Stimulated activated CD4-positive, alpha-beta T cell treated with anti-CD3 and anti-CD28 coated beads, Interleukin-12 subunit alpha, Interleukin-12 subunit beta, amount 100 ng/mL, for 24 hours (primary cell): ENCODE measurements around the gene SORD.
"Not testable (repeated sequence)": the region's sequence is repeated elsewhere in the genome, so short reads cannot be mapped to it uniquely, and the experiment has no call there.

ENCODE experiments used
- DNase-seq, 2 experiments: peaks; one replicate each; pipeline ENCODE4 v3.0.0-alpha.2; 2020; ENCODE audit warnings: low read depth in 2 of 2

SORD gene

DNA sequence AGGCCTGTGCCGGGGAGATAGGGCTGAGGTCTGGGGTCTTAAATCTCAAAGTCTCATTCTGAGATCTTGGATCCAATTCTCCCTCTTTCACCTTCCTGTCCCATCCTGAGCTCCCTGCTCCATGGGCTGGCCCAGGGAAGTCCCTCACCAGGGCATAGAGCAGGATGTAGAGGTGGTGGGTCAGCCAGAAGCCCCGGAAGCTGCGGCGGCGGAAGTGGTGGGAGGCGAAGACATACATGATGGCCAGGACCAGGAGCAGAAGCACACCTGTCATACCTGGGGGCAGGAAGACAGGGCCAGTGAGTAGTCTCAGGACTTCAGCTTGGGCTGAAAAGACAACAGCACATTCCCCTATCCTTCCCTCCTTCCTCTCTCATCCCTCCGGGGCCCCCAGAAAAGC lies 74.5 kb downstream of the SORD start:
- DNase-seq, result no peak

DNA sequence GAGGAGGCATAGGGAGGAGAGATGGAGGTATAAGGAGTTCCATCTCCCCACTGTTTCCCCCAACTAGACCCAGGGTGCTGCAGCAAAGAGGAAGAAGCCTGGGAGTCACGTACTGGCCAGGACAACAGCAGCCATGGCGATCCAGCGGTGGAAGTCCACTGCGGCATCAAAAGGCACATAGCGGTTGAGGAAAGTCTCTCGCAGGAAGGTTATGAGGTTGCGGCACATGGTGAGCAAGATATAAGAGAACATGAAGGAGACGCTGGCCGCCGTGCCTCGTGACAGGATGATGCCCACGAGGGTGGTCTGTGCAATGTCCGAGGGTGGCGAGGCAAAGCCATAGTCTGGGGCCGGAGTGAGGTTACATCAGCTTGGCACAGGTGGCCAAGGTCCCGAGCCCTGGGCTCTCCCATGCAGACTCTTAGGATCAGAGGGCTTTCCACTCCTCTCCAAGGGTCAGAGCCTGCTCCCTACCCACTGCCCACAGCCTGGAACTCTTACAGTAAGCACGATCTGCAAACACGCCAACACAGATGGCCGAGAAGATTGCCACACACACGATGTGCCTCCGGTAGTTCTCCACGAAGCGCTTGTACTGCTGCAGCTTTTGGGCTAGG lies 76.7 kb downstream of the SORD start:
- DNase-seq, result no peak

DNA sequence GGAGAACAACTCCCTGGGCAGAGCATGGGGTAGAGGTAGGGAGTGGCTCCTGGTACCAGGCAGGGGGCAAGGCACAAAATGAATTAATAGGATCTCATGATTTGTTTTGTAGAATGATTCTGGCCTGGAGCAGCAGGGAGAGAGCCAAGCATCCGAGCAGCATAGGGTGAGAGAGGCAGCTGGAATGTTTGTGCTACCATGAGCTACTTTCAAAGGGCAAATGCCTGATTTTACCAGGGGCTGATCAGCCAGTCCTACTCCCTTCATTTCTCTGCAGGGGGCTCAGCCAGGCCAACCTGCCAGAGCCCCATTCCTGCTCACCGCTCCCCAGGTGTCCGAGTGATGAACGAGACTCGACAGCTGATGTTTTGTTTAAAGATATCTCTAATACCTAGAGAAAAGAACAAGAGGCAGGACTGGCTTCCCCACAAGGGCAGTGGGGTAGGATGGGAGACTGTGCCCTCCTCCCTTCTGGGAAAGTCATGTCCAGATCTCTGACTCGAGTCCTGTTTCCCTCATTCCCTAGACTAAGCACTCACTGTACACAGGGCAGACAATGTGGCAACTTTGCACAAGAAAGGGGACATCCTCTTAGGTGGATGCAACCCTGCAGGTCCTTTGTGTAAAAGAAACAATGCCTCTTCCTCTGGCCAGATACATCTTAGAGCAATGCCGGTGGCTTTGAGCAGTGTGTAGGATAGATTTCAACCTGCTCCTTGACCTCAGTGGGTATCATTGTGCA lies 78.1 kb downstream of the SORD start:
- no peak for DNase-seq

DNA sequence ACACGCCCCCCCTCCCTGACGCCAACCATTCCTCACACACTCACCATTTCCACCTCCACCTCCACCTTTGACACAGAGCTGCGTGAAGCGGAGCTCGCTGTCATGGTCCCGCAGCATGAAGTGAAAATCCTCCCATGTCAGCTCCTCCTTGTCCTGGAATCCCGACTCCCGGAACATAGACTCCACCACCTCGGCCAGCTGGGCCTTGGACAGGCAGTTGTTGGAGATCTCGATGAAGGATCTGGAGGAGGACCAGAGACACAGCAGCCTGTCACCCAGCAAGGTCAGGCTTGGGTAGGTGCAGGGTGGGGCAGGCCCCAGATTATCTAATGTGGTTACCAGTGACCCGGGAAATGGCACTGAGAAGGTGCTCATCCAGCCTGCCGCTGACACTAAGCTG lies 78.8 kb downstream of the SORD start:
- DNase-seq, result no peak

DNA sequence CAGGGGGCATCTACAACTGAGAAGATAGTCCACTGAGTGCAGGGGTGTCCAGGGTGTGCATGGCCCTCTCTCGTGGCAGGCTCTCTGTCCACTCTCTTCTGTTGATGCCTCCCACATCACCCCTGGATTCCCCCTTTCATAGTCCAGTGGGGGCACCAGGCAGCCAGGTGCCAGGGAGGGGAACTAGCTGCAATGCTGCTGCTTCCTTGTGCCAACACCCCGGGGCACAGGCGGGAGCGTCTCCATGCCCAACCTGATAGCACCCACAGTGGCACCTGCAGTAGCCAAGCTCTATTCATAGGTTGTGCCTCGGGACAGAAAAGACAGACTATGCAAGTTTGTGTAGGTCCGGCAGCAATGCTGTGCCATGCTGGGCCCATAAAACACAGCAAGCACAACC lies 79.2 kb downstream of the SORD start:
- DNase-seq, result no peak

DNA sequence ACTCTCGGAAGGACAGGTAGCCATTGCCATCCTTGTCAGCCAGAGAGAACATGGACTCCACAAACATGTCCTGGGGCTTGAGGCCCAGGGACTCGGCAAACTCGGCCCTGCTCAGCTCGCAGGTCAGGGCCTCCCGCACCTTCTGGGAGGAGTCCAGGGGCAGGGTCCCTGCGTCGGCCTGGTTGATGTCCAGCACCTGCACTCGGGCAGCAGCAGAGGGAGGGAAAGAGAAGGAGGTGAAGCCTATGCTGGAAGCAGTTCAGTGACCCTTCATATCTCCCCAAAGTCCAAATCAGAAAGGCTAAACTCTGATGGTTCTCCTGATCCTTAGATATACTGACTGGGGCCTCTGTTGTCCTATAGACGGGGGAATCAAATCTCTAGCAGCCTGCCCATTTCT lies 81.2 kb downstream of the SORD start:
- not testable (repeated sequence) for DNase-seq

DNA sequence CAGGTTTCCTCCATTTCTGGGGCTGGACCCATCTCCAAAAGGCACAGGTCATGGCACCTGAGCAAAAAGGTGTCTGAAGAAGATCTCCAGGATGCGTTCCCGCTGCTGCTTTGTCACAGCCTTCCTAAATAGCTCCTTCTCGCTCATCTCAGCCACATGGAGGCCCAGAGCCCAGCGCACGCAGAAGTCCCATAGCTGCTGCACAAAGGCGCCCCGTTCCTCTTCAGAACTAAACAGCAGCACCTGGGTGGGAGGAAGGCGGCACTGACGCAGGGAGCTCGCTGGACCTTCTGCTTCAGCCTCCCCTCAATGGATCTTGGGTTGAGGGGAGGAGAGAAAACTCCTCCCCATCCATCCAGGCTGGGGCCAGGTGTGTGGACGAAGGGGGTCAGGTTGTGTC lies 82.6 kb downstream of the SORD start:
- DNase-seq, result no peak

DNA sequence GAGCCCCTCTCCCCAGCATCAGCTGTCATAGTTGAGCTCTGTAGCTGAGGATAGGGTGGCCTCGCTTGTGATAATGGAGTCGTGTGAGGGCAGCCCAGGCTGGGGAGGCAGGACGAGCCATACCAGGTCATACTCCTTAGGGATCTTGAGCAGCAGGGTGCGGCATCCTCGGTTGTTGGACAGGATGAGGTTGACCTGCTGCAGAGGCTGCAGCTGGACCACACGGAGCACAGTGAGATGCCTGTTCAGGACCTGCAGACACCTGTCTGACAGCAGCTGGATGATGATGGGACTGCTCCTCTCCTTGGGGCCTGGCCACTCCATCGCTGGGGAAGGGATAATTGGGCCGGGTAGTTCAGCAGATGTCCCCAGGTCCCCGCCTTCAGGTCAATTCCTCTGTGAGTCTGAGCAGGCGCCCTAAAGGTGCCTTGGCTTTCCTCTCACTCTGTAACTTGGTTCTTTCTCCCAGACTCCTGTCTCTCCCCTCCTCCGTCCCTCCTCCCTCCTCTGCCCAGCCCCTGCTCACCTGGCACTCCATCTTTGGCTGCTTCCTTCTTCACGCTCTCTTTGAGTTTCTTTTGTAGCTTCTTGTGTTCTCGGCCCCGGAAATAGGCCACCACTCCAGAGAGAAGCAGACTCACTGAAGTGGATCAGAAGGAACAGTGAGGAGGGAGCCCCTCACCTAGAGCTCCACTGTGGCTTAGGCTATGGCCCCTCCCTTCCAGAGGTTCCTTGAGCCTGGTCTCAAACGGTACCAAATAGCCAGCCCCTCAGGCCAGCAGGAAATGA lies 83.2 kb downstream of the SORD start:
- no peak for DNase-seq

DNA sequence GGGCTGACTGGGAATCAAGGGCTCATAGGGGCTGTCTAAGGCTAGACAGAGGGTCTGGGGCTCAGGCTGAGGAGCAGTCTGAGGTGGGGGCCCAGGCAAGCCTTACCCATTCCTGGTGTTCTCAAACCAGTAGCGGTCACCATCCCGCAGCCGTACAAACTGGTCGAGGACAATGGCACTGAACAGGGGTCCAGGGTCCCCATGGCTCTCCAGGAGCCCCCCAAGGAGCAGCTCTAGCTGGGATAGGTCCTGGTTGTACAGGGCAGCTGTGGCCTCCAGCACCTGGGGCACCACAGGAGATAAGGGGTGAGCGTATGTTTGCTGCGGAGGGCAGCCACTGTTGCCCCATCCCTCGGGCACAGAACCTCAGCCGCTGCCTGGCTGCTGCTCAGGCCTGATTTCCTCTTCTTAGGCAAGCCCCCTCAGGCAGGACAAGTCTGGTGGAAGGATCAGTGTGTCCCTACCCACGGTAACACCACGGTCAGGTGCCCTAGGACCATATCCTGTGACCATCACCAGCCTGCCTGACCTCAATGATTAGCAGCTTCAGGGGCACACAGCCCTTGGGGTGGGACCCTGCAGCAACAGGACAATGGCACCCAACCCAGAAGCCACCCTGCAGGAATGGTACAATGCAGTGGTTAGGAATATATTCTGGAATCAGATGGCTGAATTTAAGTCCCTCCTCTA lies 85.1 kb downstream of the SORD start:
- no peak for DNase-seq

DNA sequence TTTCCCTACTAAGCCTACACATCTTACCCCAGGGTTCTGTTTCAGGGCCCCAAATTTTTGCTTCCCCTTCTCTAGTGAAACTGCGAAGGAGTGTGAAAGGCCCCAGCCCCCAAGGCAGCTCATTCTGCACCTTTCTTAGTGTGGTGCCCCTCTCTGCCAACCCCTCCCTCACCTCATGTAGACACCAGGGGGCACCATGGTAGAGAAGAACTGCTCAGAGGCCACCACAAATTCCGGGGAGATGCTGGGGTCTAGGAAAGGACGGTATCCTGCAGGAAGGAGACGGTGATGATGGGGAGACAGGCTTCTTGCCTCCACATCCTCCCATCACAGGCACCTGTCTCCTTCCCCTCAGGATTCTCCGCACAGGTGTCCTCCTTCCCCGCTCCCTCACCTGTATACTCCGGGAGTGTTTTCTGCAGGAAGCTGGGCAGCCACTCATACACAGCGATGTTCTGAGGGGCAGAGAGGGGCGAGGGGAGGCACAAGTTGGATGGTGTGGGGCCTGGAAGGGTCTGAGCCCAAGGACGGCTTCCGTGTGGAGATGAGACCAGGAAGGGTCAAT lies 87.3 kb downstream of the SORD start:
- no peak for DNase-seq

DNA sequence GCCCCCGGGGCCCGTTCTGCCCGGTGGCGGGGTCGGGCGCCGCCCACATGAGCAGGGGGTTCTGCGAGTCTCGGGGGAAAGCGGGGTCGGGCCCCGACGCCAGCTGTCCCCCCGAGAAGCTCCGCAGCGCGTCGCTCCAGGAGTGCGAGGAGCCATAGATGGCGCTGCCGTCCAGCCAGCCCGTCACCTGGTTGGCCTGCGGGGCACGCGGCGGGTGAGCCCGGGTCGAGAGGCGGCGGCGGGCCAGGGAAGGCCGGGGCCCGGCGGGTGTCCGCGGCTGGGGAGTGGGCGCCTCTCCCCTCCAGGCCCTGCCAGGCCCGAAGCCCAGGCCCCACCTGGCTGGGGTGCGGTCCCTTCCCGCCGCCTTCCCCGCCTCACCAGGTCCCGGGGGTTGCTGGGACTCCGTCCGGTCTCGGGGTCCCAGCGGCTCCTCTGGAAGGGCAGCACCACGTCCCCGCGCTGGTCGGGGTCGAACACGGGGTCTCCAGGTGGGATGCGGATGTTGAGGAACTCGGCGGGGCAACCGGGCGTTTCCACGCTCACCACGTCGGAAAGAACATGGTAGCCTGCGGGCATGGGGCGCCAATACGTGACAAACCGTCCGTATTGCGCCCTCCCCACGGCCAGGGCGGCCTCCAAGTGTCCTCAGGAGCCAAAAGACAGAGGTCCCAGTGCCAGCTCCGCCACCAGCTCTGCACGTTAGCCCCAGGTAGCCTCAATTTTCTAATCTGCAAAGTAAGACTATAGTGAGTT lies 88.6 kb downstream of the SORD start:
- DNase-seq, result no peak

DNA sequence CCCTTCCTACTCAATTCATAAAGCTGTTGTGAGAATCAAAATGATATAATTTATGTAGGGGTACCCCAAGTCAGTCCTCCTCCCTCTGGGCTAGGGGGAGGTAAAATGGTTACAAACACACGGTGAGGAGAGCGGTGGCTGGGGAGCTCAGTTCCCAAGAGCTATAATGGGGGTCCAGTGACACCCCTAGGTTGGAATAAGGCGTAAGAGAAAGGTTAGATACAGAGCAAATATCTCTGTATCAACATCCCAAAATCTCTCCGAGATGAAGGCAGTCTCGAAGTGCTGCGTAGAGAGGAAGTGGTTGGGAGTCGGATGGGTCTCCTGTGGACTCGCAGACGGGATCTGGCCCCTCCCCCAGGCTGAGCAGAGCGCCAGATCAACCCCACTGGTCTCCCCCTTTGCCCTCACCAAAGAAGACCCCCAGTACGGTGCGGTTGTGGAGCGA lies 89.2 kb downstream of the SORD start:
- no peak for DNase-seq

DNA sequence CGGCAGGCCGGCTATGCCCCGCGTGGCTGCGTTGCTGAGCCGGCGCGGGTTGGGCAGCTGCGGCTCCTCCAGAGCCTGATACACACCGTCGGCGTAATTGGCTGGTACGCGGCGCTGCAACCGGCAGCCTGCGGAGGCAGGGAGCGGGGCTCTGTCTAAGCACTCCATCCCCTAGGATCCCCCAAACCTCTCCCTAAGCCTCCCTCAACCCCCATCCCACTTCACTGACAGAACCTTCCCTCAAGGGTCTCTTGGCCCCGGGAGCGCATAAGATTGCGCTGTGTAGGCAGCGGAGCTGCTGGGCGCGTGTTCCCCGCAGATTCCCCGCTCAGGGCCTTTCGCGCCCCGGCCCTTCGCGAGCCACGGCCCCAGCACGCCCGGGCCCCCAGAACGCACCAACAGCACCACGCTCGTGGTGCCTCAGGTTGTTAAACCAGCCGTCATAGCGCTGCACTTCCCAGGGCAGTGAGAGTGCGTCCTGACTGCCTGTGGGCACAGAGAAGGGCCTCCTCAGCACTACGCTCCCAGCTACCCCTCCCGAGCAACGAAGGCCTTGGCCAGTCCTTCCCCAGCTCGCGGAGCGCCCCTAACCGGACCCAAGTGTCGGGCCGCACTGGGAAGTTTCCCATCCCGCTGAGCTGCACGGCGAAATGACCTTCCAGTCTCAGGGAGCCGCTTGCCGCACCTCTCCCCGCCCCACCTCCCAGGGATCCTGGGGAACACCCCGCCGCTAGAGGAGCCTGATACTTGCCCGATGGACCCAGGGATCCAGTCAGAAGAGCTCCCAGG lies 89.8 kb downstream of the SORD start:
- no peak for DNase-seq

DNA sequence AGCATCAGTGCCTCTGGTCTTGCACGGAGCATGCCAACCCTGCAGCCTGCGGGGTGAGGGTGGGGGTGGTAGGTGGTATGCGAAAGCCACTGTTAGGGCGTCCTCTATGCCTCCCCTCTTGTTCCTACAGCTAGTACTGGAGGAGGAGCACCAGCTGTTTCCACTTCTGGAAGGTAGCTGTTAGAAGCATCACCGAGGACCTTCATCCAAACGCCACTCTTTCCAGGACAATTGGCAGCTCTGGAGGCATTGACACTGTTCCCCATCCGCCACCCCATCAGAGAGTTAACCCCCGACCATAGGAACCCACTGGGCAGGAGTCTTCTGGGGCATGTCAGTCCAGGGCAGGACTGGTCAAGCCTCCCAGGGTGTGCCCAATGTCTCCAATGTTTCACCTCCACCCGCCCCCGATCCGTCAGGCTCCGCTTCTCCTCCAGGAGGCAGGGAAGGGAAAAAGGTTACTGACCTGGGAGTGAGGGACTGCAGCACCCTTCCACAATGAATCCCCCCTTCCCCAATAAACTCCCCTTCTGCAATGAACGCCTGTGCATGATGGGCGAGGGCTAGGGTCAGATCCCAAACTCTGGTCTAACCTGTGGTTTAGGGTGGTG lies 90.5 kb downstream of the SORD start:
- DNase-seq, result no peak

DNA sequence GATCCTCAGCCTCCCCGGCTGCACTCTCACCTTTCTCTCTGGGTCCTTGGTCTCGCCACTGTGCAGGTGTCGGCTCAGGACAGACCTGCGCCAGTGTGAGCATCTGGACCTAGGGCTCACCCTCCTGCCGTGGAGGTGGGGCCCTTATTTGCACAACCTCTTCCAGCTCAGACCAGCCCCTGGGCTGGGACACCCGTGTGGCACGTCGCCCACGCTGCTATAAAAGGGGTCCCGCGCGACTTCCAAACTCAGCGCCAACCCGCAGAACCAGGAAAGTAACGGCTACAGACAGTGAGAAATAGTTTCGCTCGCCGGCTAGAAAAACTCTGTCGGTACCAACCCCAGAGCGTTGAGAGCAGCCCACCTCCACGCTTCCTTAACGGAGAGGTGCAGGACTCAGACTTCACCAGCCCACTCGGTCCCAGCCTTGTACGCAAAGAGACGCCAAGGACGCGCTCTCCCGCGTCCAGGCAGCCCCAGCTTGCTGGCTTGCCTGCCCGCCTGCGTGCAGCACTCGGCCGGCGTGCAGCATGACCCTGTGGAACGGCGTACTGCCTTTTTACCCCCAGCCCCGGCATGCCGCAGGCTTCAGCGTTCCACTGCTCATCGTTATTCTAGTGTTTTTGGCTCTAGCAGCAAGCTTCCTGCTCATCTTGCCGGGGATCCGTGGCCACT lies 91.2 kb downstream of the SORD start, which contains the start of the genes DUOX2 and DUOXA2:
Gene DUOX2 (minus strand): TSS at position 97 of the 675 bp plus-strand sequence. CDS start 761 bp downstream, outside the sequence.
Gene DUOXA2 (plus strand): TSS at position 251 of the 675 bp plus-strand sequence. CDS start 280 bp downstream, at position 531.
- DNase-seq, result no peak

DNA sequence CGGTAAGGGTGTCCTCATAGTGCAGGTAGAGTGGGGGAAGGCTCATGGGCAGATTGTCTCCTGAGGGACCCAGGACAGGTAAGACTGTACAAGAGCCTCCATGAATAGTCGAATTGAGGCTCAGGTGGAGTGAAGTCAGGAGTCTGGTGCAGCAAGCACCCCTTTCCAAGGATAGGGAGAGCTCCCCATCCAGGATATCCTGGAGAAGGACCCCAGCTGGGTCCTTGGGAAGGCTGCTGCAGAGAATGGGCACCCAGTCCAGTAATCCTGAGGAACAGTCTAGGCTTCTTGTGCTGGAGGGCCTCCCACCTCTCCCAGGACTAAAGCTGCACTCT lies 91.7 kb downstream of the SORD start:
- DNase-seq, result no peak

DNA sequence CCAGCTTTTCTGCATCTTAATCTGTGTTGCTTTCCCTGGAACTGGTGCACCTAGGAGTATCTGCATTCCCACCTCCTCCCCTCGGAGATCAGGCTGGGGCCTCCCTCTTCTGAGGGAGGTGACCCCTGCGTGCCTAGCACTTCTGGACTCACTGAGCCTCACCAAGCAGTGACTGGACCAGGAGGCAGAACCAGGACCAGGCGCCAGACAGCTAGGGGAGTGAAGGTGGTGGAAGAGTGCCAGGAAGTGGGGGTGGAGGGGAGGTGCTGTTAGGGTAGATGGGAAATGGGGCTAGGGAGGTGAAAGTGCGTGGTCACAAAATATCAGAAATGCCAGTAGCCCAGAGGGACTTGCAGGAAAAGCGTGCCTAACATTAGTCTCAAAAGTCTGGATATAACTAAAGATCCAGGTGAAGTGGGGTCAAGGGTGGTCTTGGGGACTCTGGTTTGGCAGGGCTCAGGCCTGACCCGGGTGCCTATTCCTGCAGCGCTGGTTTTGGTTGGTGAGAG lies 92.4 kb downstream of the SORD start:
- no peak for DNase-seq

DNA sequence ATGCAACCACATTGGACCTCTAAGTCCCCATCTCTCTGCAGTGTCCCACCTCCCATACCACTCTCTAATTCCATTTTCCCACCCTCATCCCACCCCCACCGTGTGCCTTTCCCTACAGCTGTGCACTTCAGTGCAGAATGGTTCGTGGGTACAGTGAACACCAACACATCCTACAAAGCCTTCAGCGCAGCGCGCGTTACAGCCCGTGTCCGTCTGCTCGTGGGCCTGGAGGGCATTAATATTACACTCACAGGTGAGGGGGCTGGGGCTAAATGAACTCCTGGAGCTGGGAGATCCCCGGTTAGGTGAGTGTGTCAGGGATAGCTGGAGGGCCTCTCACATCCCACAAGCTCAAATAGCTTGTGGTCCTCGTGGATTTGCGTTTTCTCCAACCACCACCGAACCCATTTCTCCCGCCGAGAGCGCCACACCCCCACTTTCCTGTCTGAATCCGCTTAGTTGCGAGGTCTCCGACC lies 93.0 kb downstream of the SORD start:
- DNase-seq, result no peak
